Nucleus accumbens (tissue), 56 donors: ENCODE results near the gene ZNF782.
A peak's percentile ranks its signal among the peaks of the same experiment; 100 is the strongest.
"Not testable (repeated sequence)": the region's sequence is repeated elsewhere in the genome, so short reads cannot be mapped to it uniquely, and the experiment has no call there.

Experiments
- DNase-seq, 56 donors: peaks; one replicate each; lab custom pipeline; 2025; lab: John Stamatoyannopoulos, UW

Gene ZNF782

DNA sequence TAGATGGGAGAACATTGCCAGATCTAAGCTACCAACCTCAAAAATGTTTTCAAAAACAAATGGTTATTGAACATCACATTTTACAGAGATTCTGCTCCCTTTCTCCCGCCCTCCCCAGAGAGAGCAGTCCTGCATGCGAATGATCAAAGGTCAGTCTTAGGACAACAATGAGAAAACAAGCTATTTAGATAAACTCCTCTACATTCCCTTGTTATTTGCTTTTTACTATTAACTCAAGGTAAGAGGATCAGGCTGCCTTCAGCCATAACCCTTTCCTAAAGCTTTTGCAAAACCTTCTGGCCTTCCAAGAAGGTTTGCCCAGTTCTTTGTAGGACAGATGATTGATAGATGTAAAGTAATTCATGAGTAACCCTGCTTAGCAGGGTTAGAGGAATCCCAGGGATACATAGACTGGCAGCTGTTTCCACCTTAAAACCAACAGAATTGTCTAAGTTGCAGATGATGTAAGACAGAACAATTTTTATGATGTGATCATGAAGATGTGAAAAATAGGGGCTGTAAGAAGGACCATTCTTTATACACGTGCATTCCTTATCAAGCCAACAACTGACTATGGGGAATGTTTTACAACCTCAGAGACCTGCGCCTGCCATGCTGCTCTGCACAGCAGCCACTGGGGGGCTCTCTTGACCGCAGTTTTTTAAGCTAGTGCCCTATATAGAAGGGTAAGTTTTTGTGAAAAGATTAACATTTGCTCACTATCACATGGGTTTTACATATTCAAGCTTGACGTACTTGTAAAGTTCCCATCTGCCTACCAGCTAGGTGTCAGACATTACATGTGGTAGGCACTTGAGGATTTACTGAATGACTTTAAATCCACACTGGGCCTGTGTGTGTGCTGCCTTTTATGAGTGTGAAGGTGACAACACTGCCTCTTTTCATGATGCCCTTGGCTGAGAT is 2.3 kb upstream of the ZNF782 start:
- peak in 48 of 56 donors; percentile 7 to 76 (median 46) for DNase-seq

- no peak for DNase-seq
Observed at GRCh38 chr9:96854651-96855273, 448 bp upstream of the ZNF782 start.

DNA sequence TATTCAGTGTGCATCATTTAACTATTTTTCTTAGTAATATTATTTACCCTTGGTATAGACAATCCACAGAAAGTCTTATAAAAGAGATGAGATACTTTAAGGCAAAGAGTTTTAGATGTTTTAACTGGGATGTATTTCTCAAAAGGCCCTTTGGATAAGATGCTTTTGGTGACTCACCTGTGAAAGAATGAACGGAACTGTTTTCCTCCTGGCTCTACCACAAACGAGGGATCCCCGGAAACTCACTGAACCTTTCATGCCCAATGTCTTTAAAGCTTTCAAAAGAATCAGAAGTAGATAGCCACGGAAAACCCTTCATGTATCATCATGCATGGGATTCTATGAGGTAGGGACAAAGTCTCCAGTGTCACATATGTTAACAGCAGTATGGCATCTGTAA is 1.6 kb downstream of the ZNF782 start:
- DNase-seq, result no peak

GRCh38 chr9:96844040-96844439 is 10.3 kb downstream of the ZNF782 start:
- DNase-seq, result no peak

GRCh38 chr9:96818533-96818932 is 35.8 kb downstream of the ZNF782 start:
- no peak for DNase-seq

DNA sequence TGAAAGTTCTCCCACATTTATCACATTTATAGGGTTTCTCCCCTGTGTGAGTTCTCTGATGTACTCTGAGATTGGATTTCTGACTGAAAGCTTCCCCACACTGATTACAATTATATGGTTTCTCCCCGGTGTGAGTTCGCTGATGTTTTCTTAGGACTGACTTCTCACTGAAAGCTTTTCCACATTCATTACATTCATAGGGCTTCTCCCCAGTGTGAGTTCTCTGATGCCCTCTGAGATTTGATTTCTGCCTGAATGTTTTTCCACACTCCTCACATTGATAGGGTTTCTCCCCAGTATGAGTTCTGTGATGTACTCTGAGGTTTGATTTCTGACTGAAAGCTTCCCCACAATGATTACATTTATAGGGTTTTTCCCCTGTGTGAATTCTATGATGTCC is 36.3 kb downstream of the ZNF782 start:
- DNase-seq, result no peak

DNA sequence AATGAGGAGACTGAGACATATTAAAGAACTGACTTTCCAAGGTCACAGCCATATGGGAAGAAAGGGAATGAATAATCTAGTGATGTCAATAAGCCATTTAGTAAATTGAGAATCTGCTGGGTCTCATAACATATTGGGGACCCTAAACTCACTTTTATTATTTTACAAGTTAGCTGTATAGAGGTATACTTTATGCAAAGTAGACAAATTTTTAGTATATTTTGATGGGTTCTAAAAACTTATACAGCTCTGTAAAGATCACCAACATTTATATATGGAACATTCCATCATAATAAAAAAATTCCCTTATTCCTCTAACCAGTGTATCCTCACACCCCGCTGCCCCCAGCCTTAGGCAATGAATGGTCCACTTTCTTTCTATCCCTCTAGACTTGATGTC is 40.7 kb downstream of the ZNF782 start:
- no peak for DNase-seq

GRCh38 chr9:96798959-96799358 is 55.4 kb downstream of the ZNF782 start:
- not testable (repeated sequence) for DNase-seq

DNA sequence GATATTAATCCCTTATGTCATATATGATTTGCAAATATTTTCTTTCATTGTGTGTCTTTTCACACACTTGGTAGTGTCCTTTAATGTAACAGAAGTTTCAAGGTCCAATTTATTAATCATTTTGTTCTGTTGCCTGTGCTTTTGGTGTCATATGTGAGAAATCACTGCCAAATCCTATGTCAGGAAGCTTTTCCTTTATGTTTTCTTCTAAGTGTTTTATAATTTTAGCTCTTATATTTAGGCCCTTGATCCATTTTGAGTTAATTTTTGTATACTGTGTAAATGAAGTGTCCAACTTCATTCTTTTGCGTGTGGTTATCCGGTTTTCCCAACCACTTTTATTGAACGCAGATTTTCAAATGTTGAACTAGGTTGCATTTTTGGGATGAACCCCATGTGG is 70.3 kb downstream of the ZNF782 start:
- DNase-seq, result no peak

GRCh38 chr9:96782235-96782634 is 72.1 kb downstream of the ZNF782 start:
- DNase-seq, result no peak

DNA sequence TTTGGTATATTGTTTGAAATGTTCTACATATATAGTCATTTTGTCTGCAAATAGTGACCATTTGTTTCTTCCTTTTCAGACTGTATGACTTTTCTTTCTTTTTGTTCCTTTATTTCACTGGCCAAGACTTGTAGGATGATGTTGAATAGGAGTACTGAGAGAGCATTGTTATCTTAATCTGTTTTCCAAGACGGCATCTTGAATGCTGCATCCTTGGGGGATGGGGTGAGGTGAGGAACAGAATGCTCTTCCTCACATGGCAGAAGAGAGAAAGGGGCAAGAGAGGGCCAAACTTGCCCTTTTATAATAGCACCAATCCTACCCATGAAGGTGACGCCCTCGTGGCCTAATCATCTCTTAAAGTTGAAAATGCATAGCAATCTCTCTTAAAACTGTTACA is 72.8 kb downstream of the ZNF782 start:
- DNase-seq, result no peak

GRCh38 chr9:96779089-96779488 is 75.2 kb downstream of the ZNF782 start:
- no peak for DNase-seq

DNA sequence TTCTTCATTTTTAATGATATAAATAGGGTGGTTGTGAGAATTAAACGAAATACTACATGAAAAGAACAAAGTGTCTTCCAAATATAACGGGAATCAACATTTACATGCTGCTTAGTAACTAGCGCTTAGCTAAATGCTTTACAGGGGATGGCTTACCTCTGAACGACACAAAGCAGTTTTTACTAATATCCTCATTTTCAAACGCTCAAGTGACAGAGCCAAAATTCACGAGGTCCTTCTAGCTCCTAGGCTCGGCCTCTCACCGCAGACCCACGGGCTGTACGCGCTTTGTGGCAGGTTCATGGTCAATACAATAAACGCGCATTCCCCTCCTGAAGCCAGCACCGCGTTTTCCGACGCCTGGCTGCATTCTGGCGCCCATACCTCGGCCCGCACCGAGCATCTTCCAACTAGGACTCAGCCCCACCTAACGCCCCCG is 76.9 kb downstream of the ZNF782 start:
- peak in 1 of 56 donors; percentile 62 for DNase-seq

DNA sequence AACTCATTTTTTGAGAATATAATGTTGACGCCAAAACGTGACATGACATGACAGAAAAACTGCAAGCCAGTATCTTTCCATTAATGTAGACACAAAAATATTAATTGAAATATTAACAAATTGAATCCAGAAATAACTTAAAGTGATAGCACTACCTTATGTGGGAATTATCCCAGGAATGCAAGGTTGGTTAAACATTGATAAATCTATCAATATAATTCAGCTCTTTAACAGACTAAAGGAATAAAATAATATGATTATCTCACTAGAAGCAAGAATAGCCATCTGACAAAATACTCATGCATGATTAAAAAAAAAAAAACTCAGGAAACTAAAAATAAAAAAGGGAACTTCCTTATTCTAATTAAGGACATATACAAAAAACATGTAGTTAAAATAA is 83.2 kb downstream of the ZNF782 start:
- DNase-seq, result no peak

DNA sequence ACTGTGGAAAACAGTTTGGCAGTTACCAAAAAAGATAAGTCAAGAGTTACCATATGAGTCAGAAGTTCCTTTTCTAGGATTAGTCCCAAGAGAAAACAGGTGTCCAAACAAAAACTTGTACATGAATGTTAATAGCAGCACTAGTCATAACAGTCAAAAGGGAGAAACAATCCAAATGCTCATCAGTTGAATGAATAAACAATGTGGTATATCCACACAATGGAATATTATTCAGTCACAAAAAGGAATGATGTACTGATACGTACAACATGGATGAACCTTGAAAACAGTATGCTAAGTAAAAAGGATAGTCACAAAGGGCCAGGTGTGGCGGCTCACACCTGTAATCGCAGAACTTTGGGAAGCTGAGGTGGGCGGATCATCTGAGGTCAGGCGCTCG is 84.3 kb downstream of the ZNF782 start:
- no peak for DNase-seq
